ENCODE measurements around the gene RASSF9.

RASSF9 gene

DNA sequence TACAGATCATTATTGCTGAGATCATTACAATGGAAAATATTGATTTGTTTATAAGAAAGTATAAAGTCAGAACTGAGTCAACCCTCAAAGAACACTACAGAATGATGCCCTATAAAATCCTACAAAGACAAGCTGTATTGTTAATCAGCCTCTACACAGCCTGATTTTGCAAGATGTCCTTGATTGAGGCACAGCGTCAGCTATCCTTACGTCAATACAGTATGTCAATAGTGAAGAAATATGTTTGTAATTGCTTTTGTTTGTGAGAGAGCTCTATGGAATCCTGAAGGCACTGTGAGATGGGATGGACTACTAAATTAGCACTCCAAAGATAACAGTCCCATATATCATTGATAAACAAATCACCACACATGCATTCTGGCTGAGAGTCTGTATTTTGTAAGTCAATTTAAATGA, 70.7 kb downstream of the RASSF9 start:
- no peak for DNase-seq (ENCODE audit: low read depth)
- TF ChIP-seq, protein P1, sequence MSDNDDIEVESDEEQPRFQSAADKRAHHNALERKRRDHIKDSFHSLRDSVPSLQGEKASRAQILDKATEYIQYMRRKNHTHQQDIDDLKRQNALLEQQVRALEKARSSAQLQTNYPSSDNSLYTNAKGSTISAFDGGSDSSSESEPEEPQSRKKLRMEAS (IDR thresholded peaks at IDR 0.05; ENCODE audit: low read depth, low read length): no peak
- TF ChIP-seq POLR2A (IDR thresholded peaks at IDR 0.05; ENCODE audit: extremely low read depth, insufficient read length) (no peak), MYC (IDR thresholded peaks at IDR 0.05; ENCODE audit: low read depth, low read length) (no peak)
- no peak overlapping the region for H3K4me3 ChIP-seq (ENCODE audit: low read depth, low read length)

DNA sequence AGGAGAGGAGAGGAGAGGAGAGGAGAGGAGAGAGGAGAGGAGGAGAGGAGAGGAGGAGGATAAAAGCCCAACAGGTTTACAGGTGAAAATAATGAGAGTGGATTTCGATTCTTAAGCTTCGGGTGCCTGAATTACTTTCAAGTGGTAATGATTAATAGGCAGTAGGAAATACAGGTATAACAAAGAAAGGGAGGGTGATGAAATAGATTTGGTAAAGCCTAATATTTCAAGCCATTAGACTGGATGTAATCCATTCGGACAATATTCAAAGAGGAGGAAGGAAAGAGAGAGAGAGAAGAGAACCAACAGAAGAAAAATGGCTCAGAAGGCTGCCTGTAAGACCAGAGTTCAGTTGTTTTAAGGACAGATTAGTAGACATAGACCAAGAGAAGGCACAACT, 76.6 kb downstream of the RASSF9 start:
- TF ChIP-seq MYC (IDR thresholded peaks at IDR 0.05; ENCODE audit: low read depth, low read length) (no peak), POLR2A (IDR thresholded peaks at IDR 0.05; ENCODE audit: extremely low read depth, insufficient read length) (no peak)
- TF ChIP-seq, protein P1 (IDR thresholded peaks at IDR 0.05; ENCODE audit: low read depth, low read length): no peak
- DNase-seq (ENCODE audit: low read depth): no peak
- H3K4me3 ChIP-seq (ENCODE audit: low read depth, low read length): no peak overlapping the region

DNA sequence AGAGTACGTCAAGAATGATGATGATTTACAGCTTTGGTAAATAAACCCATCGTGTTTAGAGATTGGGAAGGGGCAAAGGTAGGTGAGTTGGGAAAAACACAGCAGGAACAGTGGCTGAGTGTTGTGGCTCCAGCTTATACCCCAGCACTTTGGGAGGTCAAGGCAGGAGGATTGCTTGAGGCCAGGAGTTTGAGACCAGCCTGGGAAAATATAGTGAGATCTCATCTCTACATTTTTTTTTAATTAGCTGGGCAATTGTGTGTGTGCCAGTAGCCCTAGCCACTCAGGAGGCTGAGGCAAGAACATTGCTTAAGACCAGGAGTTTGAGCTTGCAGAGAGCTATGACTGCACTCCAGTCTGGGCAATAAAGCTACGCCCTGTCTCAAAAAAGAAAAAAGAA, 77.1 kb downstream of the RASSF9 start:
- H3K4me3 ChIP-seq (ENCODE audit: low read depth, low read length): no peak overlapping the region
- TF ChIP-seq, protein P1 (IDR thresholded peaks at IDR 0.05; ENCODE audit: low read depth, low read length): no peak
- TF ChIP-seq, protein P2, sequence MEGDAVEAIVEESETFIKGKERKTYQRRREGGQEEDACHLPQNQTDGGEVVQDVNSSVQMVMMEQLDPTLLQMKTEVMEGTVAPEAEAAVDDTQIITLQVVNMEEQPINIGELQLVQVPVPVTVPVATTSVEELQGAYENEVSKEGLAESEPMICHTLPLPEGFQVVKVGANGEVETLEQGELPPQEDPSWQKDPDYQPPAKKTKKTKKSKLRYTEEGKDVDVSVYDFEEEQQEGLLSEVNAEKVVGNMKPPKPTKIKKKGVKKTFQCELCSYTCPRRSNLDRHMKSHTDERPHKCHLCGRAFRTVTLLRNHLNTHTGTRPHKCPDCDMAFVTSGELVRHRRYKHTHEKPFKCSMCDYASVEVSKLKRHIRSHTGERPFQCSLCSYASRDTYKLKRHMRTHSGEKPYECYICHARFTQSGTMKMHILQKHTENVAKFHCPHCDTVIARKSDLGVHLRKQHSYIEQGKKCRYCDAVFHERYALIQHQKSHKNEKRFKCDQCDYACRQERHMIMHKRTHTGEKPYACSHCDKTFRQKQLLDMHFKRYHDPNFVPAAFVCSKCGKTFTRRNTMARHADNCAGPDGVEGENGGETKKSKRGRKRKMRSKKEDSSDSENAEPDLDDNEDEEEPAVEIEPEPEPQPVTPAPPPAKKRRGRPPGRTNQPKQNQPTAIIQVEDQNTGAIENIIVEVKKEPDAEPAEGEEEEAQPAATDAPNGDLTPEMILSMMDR (IDR thresholded peaks at IDR 0.05; ENCODE audit: low read depth, low read length): no peak
- TF ChIP-seq MYC (IDR thresholded peaks at IDR 0.05; ENCODE audit: low read depth, low read length) (no peak), POLR2A (IDR thresholded peaks at IDR 0.05; ENCODE audit: extremely low read depth, insufficient read length) (no peak)
- DNase-seq (ENCODE audit: low read depth): no peak

DNA sequence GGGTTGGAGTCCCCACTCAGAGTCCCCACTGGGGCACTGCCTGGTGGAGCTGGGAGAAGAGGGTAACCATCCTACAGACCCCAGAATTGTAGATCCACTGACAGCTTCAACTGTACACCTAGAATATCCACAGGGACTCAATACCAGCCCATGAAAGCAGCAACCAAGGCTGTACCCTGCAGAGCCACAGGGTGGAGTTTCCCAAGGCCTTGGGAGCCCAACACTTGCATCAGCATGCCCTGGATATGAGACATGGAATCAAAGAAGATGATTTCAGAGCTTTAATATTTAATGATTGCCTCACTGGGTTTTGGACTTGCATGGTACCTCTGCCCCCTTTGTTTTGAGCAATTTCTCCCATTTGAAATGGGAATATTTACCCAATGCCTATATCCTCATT, 80.4 kb downstream of the RASSF9 start:
- DNase-seq (ENCODE audit: low read depth): no peak
- H3K4me3 ChIP-seq (ENCODE audit: low read depth, low read length): no peak overlapping the region
- TF ChIP-seq, protein P2 (IDR thresholded peaks at IDR 0.05; ENCODE audit: low read depth, low read length): no peak
- TF ChIP-seq, protein P1 (IDR thresholded peaks at IDR 0.05; ENCODE audit: low read depth, low read length): no peak
- TF ChIP-seq MYC (IDR thresholded peaks at IDR 0.05; ENCODE audit: low read depth, low read length): no peak
- no peak for TF ChIP-seq POLR2A (IDR thresholded peaks at IDR 0.05; ENCODE audit: extremely low read depth, insufficient read length)

Data from NB4 (cell line).